Skeletal muscle tissue (tissue), 4 donors: ENCODE measurements around the gene HOXD3. TPM values are rescaled to one million over a fixed set of nuclear protein-coding genes. Genes with fewer than 3 reads are reported as not detected.

Source experiments
- H3K27ac ChIP-seq: one replicate; pipeline ENCODE4 v1.7.0; 2013; ENCODE audit warnings: mild to moderate bottlenecking, low read depth, low read length, inconsistent platforms
- H3K27me3 ChIP-seq, 3 donors: one replicate each; pipeline ENCODE4 v1.7.0; 2013; ENCODE audit warnings: low read length in 3 of 3; ENCODE audit not compliant: control insufficient read depth in 3 of 3, insufficient read depth in 3 of 3
- H3K36me3 ChIP-seq, 3 donors: one replicate each; pipeline ENCODE4 v1.7.0; 2013; ENCODE audit warnings: low read length in 3 of 3; ENCODE audit not compliant: control insufficient read depth in 3 of 3, insufficient read depth in 3 of 3
- H3K4me1 ChIP-seq, 3 donors: one replicate each; pipeline ENCODE4 v1.7.0; 2013; ENCODE audit warnings: low read length in 3 of 3, mild to moderate bottlenecking in 3 of 3; ENCODE audit not compliant: control insufficient read depth in 3 of 3, insufficient read depth in 3 of 3
- H3K4me3 ChIP-seq, 3 donors: one replicate each; pipeline ENCODE4 v1.7.0; 2013; ENCODE audit warnings: low read length in 3 of 3
- H3K9ac ChIP-seq, 3 donors: one replicate each; pipeline ENCODE4 v1.7.0; 2013; ENCODE audit warnings: low read length in 3 of 3, mild to moderate bottlenecking in 3 of 3, moderate library complexity in 2 of 3, low read depth in 1 of 3
- H3K9me3 ChIP-seq, 3 donors: one replicate each; pipeline ENCODE4 v1.7.0; 2013; ENCODE audit warnings: low read length in 3 of 3; ENCODE audit not compliant: control insufficient read depth in 3 of 3
- total RNA-seq: library from RNA; depleted of rRNA; stranded (reverse); fragments of >200 nt; gene quantifications from one replicate; pipeline ENCODE4 v1.2.3, GENCODE V29; 2014
- donor health status: Osteomylitis.

Gene HOXD3
- total RNA-seq, 1 donor from 2014 or later, result 4.2 TPM

- Histone ChIP-seq H3K9me3 (no peaks in the 10 kb centered on the region), H3K27me3 (peaks cover 13 to 64% (median 55%) of the 10 kb centered on the region in 3 donors), H3K4me3 (peak overlapping the region in 1 of 3 donors; percentile 48), H3K9ac (no peak overlapping the region), H3K4me1 (peaks cover 7 to 15% (median 13%) of the 10 kb centered on the region in 3 donors), H3K27ac (no peak overlapping the region), H3K36me3 (peaks cover 0 to 1% (median 0%) of the 10 kb centered on the region in 3 donors)
Measured at GRCh38 chr2:176126929-176127773, 30.0 kb upstream of the HOXD3 start.

- Histone ChIP-seq H3K36me3 (peaks cover 0 to 2% (median 0%) of the 10 kb centered on the region in 3 donors), H3K4me3 (no peak overlapping the region), H3K9me3 (no peaks in the 10 kb centered on the region), H3K9ac (no peak overlapping the region), H3K4me1 (peaks cover 7 to 12% (median 11%) of the 10 kb centered on the region in 3 donors), H3K27ac (no peak overlapping the region), H3K27me3 (peaks cover 9 to 62% (median 53%) of the 10 kb centered on the region in 3 donors)
Measured at GRCh38 chr2:176127774-176128072, 29.4 kb upstream of the HOXD3 start.

- peaks cover 7 to 10% (median 8%) of the 10 kb centered on the region in 3 donors for H3K4me1 ChIP-seq
- no peaks in the 10 kb centered on the region for H3K9me3 ChIP-seq
- peak overlapping the region; percentile 78 for H3K27ac ChIP-seq
- H3K36me3 ChIP-seq, result peaks cover 0 to 2% (median 0%) of the 10 kb centered on the region in 3 donors
- H3K9ac ChIP-seq, result peak overlapping the region in 2 of 3 donors; percentile 57 to 69
- H3K4me3 ChIP-seq, result peak overlapping the region; percentile 68 to 75 (median 69)
- H3K27me3 ChIP-seq, result peaks cover 9 to 62% (median 48%) of the 10 kb centered on the region in 3 donors
Measured at GRCh38 chr2:176128172-176128981, 28.7 kb upstream of the HOXD3 start.

- peak within 1 kb of the TSS; percentile 68 to 78 (median 75) for H3K4me3 ChIP-seq
- H3K4me1 ChIP-seq, result peaks cover 3 to 12% (median 5%) of the 10 kb centered on the region in 3 donors
- H3K9ac ChIP-seq, result peak within 1 kb of the TSS; percentile 61 to 76 (median 69)
- peaks cover 0 to 2% (median 0%) of the 10 kb centered on the region in 3 donors for H3K36me3 ChIP-seq
- no peaks in the 10 kb centered on the region for H3K9me3 ChIP-seq
- H3K27ac ChIP-seq, result peak within 1 kb of the TSS; percentile 78
- H3K27me3 ChIP-seq, result peaks cover 11 to 61% (median 41%) of the 10 kb centered on the region in 3 donors
Measured at GRCh38 chr2:176128982-176129796, 27.9 kb upstream of the HOXD3 start, which contains the start of gene HOXD8. TSS of gene HOXD8 (plus strand) at chr2:176129705. CDS start at chr2:176130367, 662 bp downstream.

GRCh38 chr2:176129813-176130146 lies 27.3 kb upstream of the HOXD3 start:
- Histone ChIP-seq H3K4me1 (peaks cover 3 to 16% (median 5%) of the 10 kb centered on the region in 3 donors), H3K27me3 (peaks cover 13 to 58% (median 36%) of the 10 kb centered on the region in 3 donors), H3K9me3 (no peaks in the 10 kb centered on the region), H3K36me3 (peaks cover 0 to 2% (median 0%) of the 10 kb centered on the region in 3 donors), H3K9ac (peak overlapping the region in 2 of 3 donors; percentile 25 to 76), H3K27ac (peak overlapping the region; percentile 78), H3K4me3 (peak overlapping the region in 1 of 3 donors; percentile 69)

GRCh38 chr2:176130147-176130956 lies 26.8 kb upstream of the HOXD3 start:
- H3K27ac ChIP-seq, result peak overlapping the region; percentile 78
- H3K4me3 ChIP-seq, result peak overlapping the region; percentile 22 to 78 (median 69)
- H3K9me3 ChIP-seq, result no peaks in the 10 kb centered on the region
- peaks cover 13 to 58% (median 33%) of the 10 kb centered on the region in 3 donors for H3K27me3 ChIP-seq
- peaks cover 7 to 22% (median 10%) of the 10 kb centered on the region in 3 donors for H3K4me1 ChIP-seq
- H3K9ac ChIP-seq, result peak overlapping the region; percentile 25 to 76 (median 63)
- peaks cover 0 to 2% (median 0%) of the 10 kb centered on the region in 3 donors for H3K36me3 ChIP-seq

- Histone ChIP-seq H3K9me3 (no peaks in the 10 kb centered on the region), H3K27me3 (peaks cover 19 to 57% (median 30%) of the 10 kb centered on the region in 3 donors), H3K36me3 (peaks cover 0 to 2% (median 0%) of the 10 kb centered on the region in 3 donors), H3K27ac (peak overlapping the region; percentile 78), H3K9ac (peak overlapping the region; percentile 51 to 76 (median 63)), H3K4me1 (peaks cover 9 to 30% (median 10%) of the 10 kb centered on the region in 3 donors), H3K4me3 (peak overlapping the region; percentile 22 to 78 (median 69))
Measured at GRCh38 chr2:176130957-176131847, 25.9 kb upstream of the HOXD3 start.

- peaks cover 0 to 2% (median 0%) of the 10 kb centered on the region in 3 donors for H3K36me3 ChIP-seq
- H3K4me1 ChIP-seq, result peaks cover 9 to 31% (median 10%) of the 10 kb centered on the region in 3 donors
- peaks cover 19 to 63% (median 31%) of the 10 kb centered on the region in 3 donors for H3K27me3 ChIP-seq
- peak overlapping the region in 2 of 3 donors; percentile 60 to 76 for H3K9ac ChIP-seq
- no peaks in the 10 kb centered on the region for H3K9me3 ChIP-seq
- H3K27ac ChIP-seq, result peak overlapping the region; percentile 78
- H3K4me3 ChIP-seq, result peak overlapping the region in 2 of 3 donors; percentile 69 to 78
Measured at GRCh38 chr2:176131848-176132158, 25.3 kb upstream of the HOXD3 start.
